Right renal pelvis (tissue), 4 donors: ENCODE results near the gene TFEB. TPM values are rescaled to one million over a fixed set of nuclear protein-coding genes. Genes with fewer than 3 reads are reported as not detected.

Experiments
- DNase-seq, 4 donors: peaks; one replicate each; pipeline ENCODE4 v3.0.0-alpha.2; 2013; ENCODE audit warnings: low read depth in 4 of 4, low spot score in 3 of 4, missing footprints in 1 of 4
- polyA plus RNA-seq, 4 donors: library from polyadenylated mRNA; unstranded; fragments of 120-200 nt; gene quantifications; one replicate each; pipeline ENCODE4 v1.2.1, GENCODE V29; 2013; ENCODE audit not compliant: insufficient read length in 4 of 4

The TFEB gene
- polyA plus RNA-seq, 4 donors = 9.4 to 11.7 (median 10.5) TPM

GRCh38 chr6:41708856-41709255 lies 26.6 kb downstream of the TFEB start:
- no peak for DNase-seq

- no peak for DNase-seq
Observed at GRCh38 chr6:41707565-41708200, 27.7 kb downstream of the TFEB start.

GRCh38 chr6:41706876-41707564 lies 28.4 kb downstream of the TFEB start:
- no peak for DNase-seq

GRCh38 chr6:41705996-41706835 lies 29.2 kb downstream of the TFEB start:
- no peak for DNase-seq

- DNase-seq = no peak
Observed at GRCh38 chr6:41705311-41705995, 30.0 kb downstream of the TFEB start.

GRCh38 chr6:41704656-41705310 lies 30.6 kb downstream of the TFEB start:
- no peak for DNase-seq

GRCh38 chr6:41704028-41704427 lies 31.4 kb downstream of the TFEB start:
- DNase-seq = no peak

- DNase-seq = no peak
Observed at GRCh38 chr6:41702771-41703494, 32.5 kb downstream of the TFEB start.

GRCh38 chr6:41702089-41702745 lies 33.2 kb downstream of the TFEB start:
- DNase-seq = no peak

- DNase-seq = no peak
Observed at GRCh38 chr6:41700463-41701347, 34.7 kb downstream of the TFEB start.

- DNase-seq = no peak
Observed at GRCh38 chr6:41699063-41699462, 36.3 kb downstream of the TFEB start.

- no peak for DNase-seq
Observed at GRCh38 chr6:41697861-41698781, 37.3 kb downstream of the TFEB start.

GRCh38 chr6:41696788-41697187 lies 38.6 kb downstream of the TFEB start:
- no peak for DNase-seq

- no peak for DNase-seq
Observed at GRCh38 chr6:41695825-41696224, 39.6 kb downstream of the TFEB start.

GRCh38 chr6:41694815-41695526 lies 40.4 kb downstream of the TFEB start:
- no peak for DNase-seq
